Esophagus squamous epithelium (tissue), 5 donors: ENCODE data around the gene CISH. TPM values are rescaled to one million over a fixed set of nuclear protein-coding genes. Genes with fewer than 3 reads are reported as not detected.

Experiments used
- DNase-seq: peaks from one replicate; lab custom pipeline; 2025; lab: John Stamatoyannopoulos, UW
- H3K27ac ChIP-seq, 4 donors: fragments of 200-600 bp; sonication (generic); one replicate each; pipeline ENCODE4 v1.5.1; 2016 to 2019; ENCODE audit warnings: mild to moderate bottlenecking in 1 of 4
- H3K27me3 ChIP-seq, 4 donors: fragments of 200-600 bp; sonication (generic); 1 replicate in 3 of 4; 2 replicates in 1 of 4; pipeline versions ENCODE4 v1.5.1 to v1.6.0; 2017 to 2021; ENCODE audit warnings: antibody characterized with exemption in 1 of 4
- H3K36me3 ChIP-seq, 3 donors: fragments of 200-600 bp; sonication (generic); one replicate each; pipeline ENCODE4 v1.5.1; 2016 to 2019
- H3K4me1 ChIP-seq, 3 donors: fragments of 200-600 bp; sonication (generic); one replicate each; pipeline ENCODE4 v1.5.1; 2017 to 2019
- H3K4me3 ChIP-seq, 4 donors: fragments of 200-600 bp; sonication (generic); 1 replicate in 3 of 4; 2 replicates in 1 of 4; pipeline ENCODE4 v1.5.1; 2016 to 2019; ENCODE audit warnings: mild to moderate bottlenecking in 2 of 4, moderate library complexity in 1 of 4
- H3K9me3 ChIP-seq, 3 donors: fragments of 200-600 bp; sonication (generic); one replicate each; pipeline ENCODE4 v1.5.1; 2016 to 2019
- POLR2A ChIP-seq, 4 donors: fragments of 450-650 bp; IDR thresholded peaks; one replicate each; pipeline ENCODE4 v1.6.1; 2017; ENCODE audit warnings: antibody characterized with exemption in 4 of 4, mild to moderate bottlenecking in 4 of 4, moderate library complexity in 3 of 4
- WGBS, 2 donors: methylation state at CpG; one replicate each; pipeline ENCODE4 v1.1.5; 2018; 5-methylcytosine and 5-hydroxymethylcytosine counted together
- intact Hi-C: fragments of 100-400 bp; cut with DNase I; formaldehyde crosslinking; loops from one replicate; pipeline ENCODE4 v1.15.0; 2022
- total RNA-seq, 4 donors: library from RNA; depleted of rRNA; stranded (reverse); fragments of >200 nt; gene quantifications; one replicate each; pipeline ENCODE4 v1.1.0, GENCODE V29; 2016
- TF ChIP-seq, protein P1 (sequence below), 6 experiments: fragments of 450-650 bp in 4 of 6; fragments of 200-600 bp in 2 of 6; sonication (generic) in 2 of 6; IDR thresholded peaks; one replicate each; pipeline ENCODE4 v1.5.1; 2016 to 2019; ENCODE audit warnings: antibody characterized with exemption in 6 of 6, mild to moderate bottlenecking in 4 of 6, moderate library complexity in 4 of 6
- donor health status: DM: yes; HTN: yes; CAD: no.

Gene CISH
- total RNA-seq, 4 donors from 2014 or later: 3.1 to 11.1 (median 6.8) TPM

DNA sequence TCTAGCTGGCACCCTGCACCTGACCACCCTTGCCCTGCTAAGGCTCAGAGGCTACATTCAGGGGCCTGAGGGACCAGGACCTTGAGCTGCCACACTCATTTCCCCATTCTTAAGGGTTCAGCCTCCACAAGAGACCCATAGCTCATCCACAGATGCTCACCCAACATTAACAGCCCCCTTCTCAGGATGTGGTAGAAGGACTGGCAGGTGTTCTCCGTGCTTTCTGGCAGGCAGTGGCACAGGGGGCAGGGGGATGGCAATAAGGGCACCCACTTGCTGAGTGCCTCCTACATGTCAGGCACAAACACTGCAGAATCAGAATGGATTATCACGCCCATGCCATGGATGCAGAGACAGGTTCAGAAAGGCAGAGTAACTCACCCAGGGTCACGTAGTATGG, 14.8 kb upstream of the CISH start:
- Histone ChIP-seq H3K27me3 (no peaks in the 10 kb centered on the region), H3K36me3 (peaks cover 0 to 5% (median 0%) of the 10 kb centered on the region in 3 donors), H3K4me3 (no peak overlapping the region), H3K4me1 (peaks cover 57 to 97% (median 58%) of the 10 kb centered on the region in 3 donors), H3K9me3 (no peaks in the 10 kb centered on the region), H3K27ac (peak overlapping the region in 3 of 4 donors; percentile 71 to 79 (median 75))
- no peak for DNase-seq
- WGBS, 2 donors: 94 to 100% methylated on average over 2 to 3 of the region's 3 CpGs
- intact Hi-C loops: no loop called here
- TF ChIP-seq, protein P1, sequence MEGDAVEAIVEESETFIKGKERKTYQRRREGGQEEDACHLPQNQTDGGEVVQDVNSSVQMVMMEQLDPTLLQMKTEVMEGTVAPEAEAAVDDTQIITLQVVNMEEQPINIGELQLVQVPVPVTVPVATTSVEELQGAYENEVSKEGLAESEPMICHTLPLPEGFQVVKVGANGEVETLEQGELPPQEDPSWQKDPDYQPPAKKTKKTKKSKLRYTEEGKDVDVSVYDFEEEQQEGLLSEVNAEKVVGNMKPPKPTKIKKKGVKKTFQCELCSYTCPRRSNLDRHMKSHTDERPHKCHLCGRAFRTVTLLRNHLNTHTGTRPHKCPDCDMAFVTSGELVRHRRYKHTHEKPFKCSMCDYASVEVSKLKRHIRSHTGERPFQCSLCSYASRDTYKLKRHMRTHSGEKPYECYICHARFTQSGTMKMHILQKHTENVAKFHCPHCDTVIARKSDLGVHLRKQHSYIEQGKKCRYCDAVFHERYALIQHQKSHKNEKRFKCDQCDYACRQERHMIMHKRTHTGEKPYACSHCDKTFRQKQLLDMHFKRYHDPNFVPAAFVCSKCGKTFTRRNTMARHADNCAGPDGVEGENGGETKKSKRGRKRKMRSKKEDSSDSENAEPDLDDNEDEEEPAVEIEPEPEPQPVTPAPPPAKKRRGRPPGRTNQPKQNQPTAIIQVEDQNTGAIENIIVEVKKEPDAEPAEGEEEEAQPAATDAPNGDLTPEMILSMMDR (IDR thresholded peaks at IDR 0.05): no peak
- no peak for TF ChIP-seq POLR2A (IDR thresholded peaks at IDR 0.05)

DNA sequence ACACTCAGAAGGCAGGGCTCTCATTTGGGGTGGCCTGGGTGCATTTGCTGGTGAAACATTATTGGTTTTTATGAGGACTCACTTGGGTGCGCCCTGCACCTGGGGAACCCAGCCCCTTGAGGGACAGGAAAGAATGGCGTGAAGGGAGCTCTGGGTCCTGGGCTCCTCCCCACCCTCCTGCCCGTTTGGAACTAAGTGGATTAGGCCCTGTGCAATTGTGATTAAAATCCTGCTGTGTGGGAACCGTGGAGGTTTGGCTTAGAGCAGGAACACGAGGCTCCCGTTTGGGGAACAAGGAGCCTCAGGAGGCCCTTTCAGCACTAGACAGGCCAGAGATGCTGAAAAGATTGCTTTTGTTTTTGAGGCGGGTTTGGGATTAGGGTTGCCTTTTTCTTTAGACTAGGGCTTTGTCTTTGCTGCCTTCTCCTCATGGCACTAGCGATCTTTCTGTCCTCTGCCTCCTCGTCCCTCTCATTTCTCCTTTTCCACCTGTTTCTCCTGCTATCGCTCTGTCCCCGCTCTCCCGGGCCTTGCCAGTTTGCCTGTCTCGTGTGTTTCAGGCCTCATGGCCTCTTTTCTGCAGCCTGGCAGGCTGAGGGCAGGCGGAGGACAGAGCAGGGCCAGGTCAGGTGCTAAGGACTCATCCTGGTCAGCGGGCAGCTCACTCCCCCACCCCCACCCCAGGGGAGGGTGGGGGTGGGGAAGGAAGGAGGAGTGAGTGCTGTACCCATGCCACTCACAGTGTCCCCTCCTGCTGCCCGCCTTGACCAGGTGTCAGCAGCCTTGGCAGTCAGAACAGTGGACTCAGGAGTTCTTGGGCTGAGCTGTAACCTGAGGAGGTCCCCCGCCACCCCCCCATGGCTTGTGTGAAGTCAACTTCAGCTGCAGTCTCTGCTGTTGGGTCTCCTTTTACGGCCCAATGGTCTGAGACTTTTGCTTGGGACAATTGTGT, 13.9 kb upstream of the CISH start:
- no peaks in the 10 kb centered on the region for H3K9me3 ChIP-seq
- H3K27ac ChIP-seq: peak overlapping the region; percentile 14 to 79 (median 70)
- H3K4me1 ChIP-seq: peaks cover 57 to 95% (median 60%) of the 10 kb centered on the region in 3 donors
- no peak for DNase-seq
- H3K4me3 ChIP-seq: no peak overlapping the region
- TF ChIP-seq, protein P1 (IDR thresholded peaks at IDR 0.05): no peak
- no peak for TF ChIP-seq POLR2A (IDR thresholded peaks at IDR 0.05)
- no peaks in the 10 kb centered on the region for H3K27me3 ChIP-seq
- intact Hi-C loops: no loop called here
- no peaks in the 10 kb centered on the region for H3K36me3 ChIP-seq
- WGBS, 2 donors: 76 to 83% methylated on average over 9 to 13 of the region's 18 CpGs

DNA sequence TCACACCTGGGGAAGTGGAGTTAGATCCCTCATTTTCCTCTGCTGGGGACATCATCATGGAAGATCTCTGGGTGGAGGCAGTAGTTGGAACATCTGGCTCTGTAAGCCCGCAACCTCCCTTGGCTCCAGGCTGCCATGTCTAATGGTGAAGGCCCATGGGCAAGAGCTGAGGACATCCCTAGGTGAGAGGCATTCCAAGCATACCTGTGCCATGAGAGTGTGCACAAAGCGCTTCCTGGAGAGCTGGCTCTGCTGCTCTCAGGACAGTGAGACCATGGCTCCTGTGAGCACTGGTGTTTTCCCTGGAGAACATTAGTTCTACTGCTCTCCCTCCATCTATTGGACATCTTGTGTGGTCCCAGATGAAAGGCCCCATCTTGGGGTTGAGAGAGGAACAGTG, 13.1 kb upstream of the CISH start:
- no peak for TF ChIP-seq POLR2A (IDR thresholded peaks at IDR 0.05)
- TF ChIP-seq, protein P1 (IDR thresholded peaks at IDR 0.05): no peak
- Histone ChIP-seq H3K27ac (peak overlapping the region in 3 of 4 donors; percentile 64 to 79 (median 75)), H3K36me3 (no peaks in the 10 kb centered on the region), H3K9me3 (no peaks in the 10 kb centered on the region), H3K4me3 (no peak overlapping the region), H3K4me1 (peaks cover 52 to 95% (median 68%) of the 10 kb centered on the region in 3 donors), H3K27me3 (no peaks in the 10 kb centered on the region)
- DNase-seq: no peak
- intact Hi-C loops: no loop called here
- 78% methylated on average over 1 of the region's 2 CpGs; no CpG with 5 or more reads in 1 of the 2 donors for WGBS, 2 donors

DNA sequence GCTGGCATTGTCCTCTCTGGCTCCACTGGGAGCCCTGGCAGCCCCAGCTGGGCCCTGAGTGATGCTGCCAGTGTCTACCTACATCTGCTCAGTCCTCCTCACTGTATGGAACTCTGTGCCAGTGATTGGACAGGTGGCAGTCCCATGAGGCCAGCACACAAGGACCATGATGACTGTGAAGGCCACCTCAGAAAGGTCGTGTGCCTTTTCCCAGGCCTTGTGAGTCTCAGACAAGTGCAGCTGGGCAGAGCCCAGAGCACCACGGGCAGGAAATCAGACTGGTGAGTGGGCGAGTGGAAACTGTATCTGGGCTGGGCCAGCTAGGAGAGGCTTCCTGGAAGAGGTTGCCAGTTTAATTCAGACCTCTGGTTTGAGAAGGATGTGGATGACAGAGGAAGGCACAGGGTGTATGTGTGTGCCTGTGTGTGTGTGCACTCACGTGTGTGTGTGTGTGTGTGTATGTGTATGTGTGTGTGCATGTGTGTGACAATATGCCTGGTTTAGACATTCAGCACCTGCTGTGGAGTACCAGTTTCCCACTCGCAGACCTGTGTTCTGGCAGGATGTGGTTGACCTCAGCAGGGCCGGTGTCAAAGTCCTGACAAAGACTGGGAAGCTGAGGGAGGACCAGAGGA, 12.4 kb upstream of the CISH start:
- 22 to 39% methylated on average over 5 to 6 of the region's 6 CpGs for WGBS, 2 donors
- TF ChIP-seq POLR2A (IDR thresholded peaks at IDR 0.05): no peak
- TF ChIP-seq, protein P1 (IDR thresholded peaks at IDR 0.05): no peak
- peaks cover 52 to 97% (median 68%) of the 10 kb centered on the region in 3 donors for H3K4me1 ChIP-seq
- no peak for DNase-seq
- intact Hi-C loops: no loop called here
- H3K27ac ChIP-seq: peak overlapping the region; percentile 40 to 79 (median 70)
- no peaks in the 10 kb centered on the region for H3K9me3 ChIP-seq
- no peaks in the 10 kb centered on the region for H3K27me3 ChIP-seq
- H3K36me3 ChIP-seq: no peaks in the 10 kb centered on the region
- H3K4me3 ChIP-seq: no peak overlapping the region
